ENCODE measurements around the gene RFPL1.

Gene RFPL1

GRCh38 chr22:29478326-29479276 is 40.2 kb downstream of the RFPL1 start:
- no peak overlapping the region for H3K4me3 ChIP-seq (ENCODE audit: low read length)
- no peak for DNase-seq (ENCODE audit: low read depth)
- TF ChIP-seq CTCF (conservative IDR thresholded peaks at IDR 0.05; ENCODE audit: low read length) = no peak

- TF ChIP-seq CTCF (conservative IDR thresholded peaks at IDR 0.05; ENCODE audit: low read length) = no peak
- no peak for DNase-seq (ENCODE audit: low read depth)
- peak within 1 kb of the TSS; percentile 26; the same call in 1 of the 2 replicates for H3K4me3 ChIP-seq (ENCODE audit: low read length)
These were observed 41.3 kb downstream of the RFPL1 start, which contains the start of gene NEFH for GRCh38 chr22:29479417-29480261. NEFH (plus strand) TSS chr22:29480218; CDS start chr22:29480263, 45 bp downstream.

- no peak for DNase-seq (ENCODE audit: low read depth)
- H3K4me3 ChIP-seq (ENCODE audit: low read length) = peak overlapping the region; percentile 9; the same call in 1 of the 2 replicates
- TF ChIP-seq CTCF (conservative IDR thresholded peaks at IDR 0.05; ENCODE audit: low read length) = no peak
These were observed 41.8 kb downstream of the RFPL1 start for GRCh38 chr22:29480262-29480511.

GRCh38 chr22:29480512-29481264 is 42.3 kb downstream of the RFPL1 start:
- no peak for TF ChIP-seq CTCF (conservative IDR thresholded peaks at IDR 0.05; ENCODE audit: low read length)
- peak; percentile 35 for DNase-seq (ENCODE audit: low read depth)
- peak overlapping the region; percentile 26; the same call in 1 of the 2 replicates for H3K4me3 ChIP-seq (ENCODE audit: low read length)

- no peak for TF ChIP-seq CTCF (conservative IDR thresholded peaks at IDR 0.05; ENCODE audit: low read length)
- peak overlapping the region; percentile 26; the same call in 1 of the 2 replicates for H3K4me3 ChIP-seq (ENCODE audit: low read length)
- peak; percentile 6 for DNase-seq (ENCODE audit: low read depth)
These were observed 43.0 kb downstream of the RFPL1 start for GRCh38 chr22:29481265-29482000.

- no peak for TF ChIP-seq CTCF (conservative IDR thresholded peaks at IDR 0.05; ENCODE audit: low read length)
- H3K4me3 ChIP-seq (ENCODE audit: low read length) = no peak overlapping the region
- DNase-seq (ENCODE audit: low read depth) = no peak
These were observed 43.9 kb downstream of the RFPL1 start for GRCh38 chr22:29482253-29482652.

Measured in AG10803 (cell line).